ENCODE results near the gene LAMA2.

Gene LAMA2

DNA sequence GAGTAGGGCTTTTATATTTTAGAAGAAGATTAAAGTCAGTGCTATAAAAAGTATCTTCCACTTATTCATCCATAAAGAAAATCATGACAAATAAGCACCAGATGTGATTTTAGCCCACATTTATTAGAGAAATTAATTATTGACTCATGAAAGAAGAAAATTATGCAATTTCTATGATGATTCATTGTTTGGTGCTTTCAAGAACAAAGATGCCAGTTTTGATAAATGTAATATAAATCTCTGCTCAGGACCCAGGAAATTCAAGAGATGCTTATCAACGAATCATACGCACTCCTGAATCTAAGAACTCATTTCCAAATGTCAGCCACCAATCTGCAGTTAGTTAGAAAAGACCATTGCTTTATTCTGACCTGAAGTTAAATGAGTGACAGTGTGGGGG lies 615.6 kb downstream of the LAMA2 start:
- DNase-seq: no peak

DNA sequence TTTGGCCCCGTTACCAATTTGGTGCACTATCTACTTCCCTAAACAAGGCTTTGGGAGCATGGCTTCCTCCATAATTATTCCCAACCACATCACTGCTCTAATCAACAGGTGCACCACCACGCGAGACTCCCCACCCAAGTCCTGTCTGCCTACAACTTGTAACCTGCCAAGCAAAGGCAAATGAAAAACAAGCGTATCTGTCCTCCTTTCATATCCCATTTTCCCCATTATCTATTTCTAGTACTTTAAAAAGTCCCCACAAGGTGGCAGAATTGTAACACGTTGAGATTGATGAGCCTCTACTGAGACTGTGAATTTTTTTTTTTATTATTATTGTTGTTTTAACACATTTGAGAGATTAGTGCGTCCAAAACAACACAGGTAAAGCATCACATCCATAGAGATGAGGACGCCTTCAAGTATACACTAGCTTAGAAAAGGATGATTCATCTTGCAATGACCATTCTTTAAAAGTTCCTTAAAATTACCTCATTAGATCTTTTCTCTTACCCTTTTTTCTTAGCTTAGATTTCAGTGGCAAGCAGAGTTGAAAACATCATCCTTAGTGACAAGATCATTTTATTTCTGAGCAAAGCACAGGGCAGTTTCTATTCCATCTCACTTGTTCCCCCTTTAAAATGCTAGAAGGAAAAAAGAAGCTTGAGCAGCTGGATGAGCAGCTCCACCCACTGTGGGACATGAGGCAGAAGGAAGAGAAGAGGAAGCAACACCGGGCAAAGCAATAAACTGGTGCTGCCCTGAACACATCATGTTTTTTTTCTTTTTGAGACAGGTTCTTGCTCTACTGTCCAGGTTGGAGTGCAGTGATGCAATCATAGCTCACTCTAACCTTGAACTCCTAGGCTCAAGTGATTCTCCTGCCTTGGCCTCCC lies 616.3 kb downstream of the LAMA2 start:
- DNase-seq: peak; percentile 49

DNA sequence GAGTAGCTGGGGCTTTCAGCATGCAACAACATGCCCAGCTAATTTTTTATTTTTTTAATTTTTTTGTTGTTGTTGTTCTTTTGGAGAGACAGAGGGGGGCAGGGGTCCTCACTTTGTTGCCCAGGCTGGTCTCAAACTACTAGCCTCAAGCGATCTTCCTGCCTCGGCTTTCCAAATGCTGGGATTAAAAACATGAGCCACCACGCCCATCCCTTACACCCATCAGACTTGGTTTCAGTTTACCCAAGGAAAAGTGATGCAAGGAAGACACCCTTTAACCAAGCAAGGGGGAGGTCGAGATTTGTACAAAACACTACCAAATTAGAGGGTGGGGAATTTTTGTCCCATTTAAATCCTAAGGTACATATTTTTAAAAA lies 616.9 kb downstream of the LAMA2 start:
- DNase-seq: no peak

DNA sequence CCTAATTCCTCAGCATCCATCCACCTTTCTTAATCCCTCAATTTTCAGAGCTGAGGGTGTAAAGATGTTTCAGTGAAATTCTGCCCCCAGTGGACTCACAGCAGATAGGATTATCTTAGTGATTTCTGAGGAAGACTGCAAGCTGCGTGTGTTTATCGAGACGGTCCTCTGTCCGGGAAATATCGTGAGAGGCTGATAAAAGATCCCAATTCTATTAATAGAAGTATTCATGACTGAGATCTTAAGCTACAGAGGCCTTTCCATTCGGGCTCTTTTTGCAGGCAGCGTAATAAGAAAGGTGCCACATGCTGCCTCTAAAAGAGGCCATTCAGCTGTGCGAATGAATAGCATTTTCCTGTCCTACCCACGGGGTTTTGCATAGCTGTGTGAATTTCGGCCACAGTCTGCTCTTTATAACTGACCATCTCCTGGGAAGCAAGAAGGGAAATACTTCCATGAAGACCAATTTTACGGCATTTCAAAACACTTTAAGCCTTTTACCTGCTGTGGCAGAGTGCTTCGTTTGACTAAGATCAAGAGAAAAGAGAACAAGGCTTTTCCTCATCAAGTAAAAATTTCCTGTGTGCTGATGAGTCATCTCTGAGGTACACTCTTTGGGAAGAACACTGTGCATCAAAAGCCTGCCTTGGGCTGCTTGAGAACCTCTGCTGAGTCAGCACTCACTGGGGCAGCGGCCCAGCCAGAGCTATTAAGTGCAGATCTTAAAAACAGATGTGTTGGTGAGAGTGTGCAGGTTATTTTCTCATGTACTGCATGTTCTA lies 618.2 kb downstream of the LAMA2 start:
- no peak for DNase-seq

DNA sequence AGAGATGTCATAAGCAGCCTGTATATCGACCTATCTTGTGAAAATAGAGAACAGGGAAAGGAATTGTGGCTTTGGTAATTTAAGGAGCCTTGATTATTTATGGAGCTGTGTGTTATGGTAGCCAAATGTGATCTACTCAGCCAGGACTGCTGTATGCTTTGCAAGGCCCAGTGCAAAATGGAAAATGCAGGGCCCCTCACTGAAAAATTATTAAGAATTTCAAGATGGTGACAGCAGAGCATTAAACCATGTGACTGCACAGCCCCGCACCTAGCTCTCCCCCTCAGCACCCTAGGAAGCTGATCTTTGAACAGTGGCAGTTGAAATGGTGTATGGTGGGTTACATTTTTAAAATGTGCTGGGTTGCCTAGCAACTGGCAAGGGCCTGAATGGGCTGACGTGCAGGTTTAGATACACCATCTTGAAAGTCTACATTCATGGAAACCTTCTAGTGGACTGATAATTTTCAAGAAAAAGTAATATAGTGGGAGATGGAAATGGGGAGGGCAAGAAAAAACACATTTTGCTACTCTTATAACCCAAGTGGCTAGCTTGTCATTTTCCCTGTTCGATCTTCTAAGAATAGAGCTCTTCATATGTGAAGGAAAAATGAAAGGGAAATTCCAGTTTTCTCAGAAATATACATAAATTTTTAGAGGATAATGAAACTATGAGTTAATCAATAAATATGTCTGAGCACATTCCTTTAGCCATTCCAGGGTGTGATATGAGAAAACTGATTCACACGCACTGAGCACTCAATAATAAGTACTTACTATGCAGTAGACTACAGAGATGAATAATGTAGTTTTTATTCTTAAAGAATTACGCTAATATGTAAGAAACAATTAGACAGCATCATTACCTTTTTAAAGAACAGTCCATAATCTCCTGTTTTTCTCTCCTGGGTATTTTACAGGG lies 619.1 kb downstream of the LAMA2 start:
- no peak for DNase-seq

DNA sequence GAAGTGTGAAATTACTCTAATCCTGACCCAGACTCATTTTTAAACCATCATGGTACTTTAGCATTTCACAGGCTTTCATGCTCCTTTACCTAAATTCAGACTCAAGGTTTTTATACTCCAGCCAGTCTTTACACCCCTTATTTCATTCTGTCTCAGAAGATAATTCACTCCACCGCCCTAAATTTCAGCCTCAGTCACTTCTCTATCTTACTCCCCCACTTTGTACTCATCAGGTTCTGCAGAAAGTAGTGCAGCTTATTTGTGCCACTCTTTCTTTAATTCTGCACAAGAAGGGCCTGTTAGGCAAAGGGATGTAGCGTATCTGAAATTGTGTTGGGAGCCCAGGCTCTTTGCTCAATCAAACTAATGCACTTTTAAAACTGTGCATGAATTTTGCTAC lies 621.5 kb downstream of the LAMA2 start:
- DNase-seq: no peak

DNA sequence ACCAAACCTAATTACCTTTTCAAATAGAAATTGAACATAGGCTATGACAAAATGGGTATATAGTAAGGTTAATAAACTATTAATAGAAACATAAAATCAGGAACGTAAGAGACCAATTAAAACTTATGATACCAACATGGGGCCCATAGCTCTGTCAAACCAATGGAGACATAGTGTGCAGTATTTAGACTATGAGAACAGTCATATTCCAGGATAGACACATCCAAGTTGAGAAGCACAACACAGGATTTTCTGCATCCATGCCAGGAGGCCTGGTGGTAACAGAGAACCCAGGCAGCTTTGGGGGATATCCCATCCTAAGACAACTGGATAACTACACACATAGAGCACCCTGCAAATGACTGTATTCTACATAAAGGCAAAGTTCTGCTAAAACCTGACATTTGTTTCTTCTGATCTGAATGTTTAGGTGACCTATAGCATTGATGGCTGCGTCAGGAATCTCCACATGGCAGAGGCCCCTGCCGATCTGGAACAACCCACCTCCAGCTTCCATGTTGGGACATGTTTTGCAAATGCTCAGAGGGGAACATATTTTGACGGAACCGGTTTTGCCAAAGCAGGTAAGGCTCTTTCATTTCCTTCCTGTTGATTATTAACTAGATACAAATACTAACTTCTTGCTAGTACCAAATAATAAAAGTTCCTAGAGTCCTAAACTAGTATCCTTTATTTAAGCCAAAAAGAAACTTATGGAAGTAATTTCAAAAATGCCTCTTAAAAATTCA lies 624.3 kb downstream of the LAMA2 start:
- DNase-seq: no peak

DNA sequence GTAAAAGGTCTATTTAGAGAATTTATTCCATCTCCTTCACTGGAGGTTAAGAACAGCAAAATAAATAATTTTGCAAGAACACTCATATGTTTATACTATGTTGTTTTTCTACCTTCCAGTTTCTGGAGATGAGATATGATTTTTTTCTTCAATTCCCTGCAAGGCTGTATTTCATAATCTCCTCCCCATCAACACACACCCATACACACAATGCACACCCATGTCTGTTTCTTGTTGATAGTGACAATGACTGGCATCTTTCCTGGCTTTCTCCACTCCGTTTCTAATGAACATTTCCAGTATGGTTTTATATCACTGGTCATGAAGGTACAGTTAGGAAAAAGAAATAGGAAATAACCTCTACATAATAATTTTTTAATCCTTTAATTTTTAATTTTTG lies 624.9 kb downstream of the LAMA2 start:
- no peak for DNase-seq

DNA sequence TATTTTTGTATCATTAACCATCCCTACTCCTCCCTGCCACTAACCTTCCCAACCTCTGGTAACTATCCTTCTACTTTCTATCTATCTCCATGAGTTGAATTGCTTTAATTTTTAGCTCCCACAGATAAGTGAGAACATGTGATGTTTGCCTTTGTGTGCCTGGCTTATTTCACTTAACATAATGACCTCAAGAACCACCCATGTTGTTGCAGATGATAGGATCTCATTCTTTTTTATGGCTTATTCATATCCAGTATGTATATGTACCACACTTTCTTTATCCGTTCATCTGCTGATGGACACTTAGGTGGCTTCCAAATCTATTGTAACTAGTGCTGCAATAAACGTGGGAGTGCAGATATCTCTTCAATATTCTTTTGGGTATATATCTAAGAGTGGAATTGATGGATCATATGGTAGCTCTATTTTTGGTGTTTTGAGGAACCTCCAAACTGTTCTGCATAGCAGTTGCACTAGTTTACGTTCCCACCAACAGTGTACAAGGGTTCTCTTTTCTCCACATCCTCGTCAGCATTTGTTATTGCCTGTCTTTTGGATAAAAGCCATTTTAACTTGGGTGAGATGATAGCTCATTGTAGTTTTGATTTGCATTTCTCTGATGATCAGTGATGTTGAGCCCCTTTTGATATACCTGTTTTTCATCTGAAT lies 625.7 kb downstream of the LAMA2 start:
- DNase-seq: no peak

DNA sequence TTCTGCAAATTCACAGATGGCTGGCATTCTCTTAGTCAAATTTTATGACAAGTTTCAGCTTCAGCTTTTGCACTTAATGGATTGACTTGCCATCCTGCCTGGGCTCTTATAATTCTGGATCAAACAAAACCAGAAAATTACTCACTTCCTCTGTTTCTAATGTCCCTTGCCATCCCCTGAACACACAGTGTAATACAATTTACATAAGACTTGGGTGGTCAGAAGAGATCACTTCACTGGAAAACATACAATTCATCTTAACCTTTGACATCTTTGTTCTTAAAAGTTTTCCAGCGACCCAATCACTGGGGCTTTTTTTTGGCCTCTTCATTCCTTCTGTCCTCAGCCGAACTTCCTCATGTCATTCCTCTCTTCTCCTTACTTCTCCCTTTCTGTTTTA lies 628.0 kb downstream of the LAMA2 start:
- DNase-seq: no peak

DNA sequence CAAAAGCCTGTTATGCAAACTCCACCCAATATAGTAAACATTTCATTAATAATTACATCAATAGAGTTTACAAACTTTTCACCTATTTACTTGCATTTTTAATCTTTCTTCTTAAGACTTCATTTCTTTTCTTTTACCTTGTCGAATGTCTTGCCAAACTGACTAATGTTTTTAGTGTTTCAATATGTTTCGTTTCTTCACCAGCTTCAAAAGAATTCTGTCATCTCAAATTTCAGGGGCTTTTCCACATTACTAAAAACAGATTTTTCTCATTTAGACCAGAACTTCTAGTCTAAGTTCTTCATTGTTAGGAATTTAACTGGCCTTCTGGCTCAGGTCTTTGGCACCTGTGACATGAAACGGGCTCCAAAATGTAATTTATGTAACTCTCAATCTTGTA lies 630.5 kb downstream of the LAMA2 start:
- DNase-seq: no peak

DNA sequence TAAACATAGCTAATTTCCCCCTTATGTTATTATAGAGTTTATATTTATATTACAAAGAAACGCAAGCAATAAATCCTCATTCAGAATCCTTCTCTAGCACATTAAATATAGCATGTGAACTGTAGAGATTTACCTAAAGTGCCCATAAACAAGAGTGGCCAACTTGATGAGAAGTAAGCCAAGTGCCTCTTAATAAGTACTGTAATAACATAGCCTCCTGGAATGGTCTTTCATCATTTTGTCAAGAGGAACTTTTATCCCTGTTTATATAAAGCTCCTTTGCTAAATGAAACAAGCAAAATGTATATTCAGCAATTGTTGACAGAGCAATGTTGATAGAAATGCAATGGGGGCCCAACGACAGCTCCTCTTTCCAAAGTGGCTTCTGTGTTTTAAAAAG lies 632.1 kb downstream of the LAMA2 start:
- DNase-seq: no peak

DNA sequence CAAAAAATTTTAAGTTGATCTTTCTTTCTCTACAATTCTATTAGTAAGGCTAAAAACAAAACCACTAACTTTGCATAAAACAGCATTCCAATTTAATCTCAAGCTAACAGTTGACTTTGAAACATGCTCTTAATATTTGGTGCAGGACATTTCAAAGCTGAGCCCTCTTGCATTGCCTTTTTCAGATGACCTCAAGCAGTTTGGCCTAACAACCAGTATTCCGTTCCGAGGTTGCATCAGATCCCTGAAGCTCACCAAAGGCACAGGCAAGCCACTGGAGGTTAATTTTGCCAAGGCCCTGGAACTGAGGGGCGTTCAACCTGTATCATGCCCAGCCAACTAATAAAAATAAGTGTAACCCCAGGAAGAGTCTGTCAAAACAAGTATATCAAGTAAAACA lies 633.1 kb downstream of the LAMA2 start:
- DNase-seq: no peak

DNA sequence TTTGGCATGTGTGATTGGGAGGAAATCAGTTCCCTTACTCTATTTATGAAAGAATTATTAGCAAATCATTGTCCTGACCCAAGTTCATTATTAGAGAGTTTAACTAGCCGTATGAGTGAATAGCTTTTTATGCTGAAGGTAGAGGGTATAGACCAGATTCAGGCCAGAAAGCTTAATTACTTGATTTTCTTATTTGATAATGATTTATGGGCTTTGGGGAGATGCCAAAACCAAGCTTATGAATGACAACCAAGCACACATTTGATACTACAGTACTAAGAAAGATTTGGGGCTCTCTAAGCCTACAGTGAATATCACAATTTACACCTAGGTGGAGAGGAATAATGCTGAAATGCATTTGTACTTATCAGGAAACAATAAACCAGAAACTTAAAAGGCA lies 633.8 kb downstream of the LAMA2 start:
- no peak for DNase-seq

DNA sequence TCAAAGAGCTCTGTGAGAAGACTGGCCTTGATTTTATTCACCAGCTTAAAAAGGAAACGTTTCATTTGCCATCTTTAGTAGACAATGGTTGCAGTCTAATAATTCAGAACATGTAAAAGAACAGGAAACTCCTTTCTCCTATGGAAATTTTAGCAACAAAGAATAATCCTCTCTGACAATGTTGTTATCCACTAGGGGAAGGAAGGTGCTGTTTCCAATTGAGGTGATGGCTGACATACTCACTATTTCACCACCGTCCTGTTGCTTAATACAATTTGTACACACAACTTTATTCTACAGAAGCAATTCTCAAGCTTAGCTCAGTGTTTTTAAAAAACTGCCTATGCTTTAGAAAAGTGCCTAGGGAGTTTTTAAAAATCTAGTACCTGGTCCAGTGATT lies 634.4 kb downstream of the LAMA2 start:
- no peak for DNase-seq

DNA sequence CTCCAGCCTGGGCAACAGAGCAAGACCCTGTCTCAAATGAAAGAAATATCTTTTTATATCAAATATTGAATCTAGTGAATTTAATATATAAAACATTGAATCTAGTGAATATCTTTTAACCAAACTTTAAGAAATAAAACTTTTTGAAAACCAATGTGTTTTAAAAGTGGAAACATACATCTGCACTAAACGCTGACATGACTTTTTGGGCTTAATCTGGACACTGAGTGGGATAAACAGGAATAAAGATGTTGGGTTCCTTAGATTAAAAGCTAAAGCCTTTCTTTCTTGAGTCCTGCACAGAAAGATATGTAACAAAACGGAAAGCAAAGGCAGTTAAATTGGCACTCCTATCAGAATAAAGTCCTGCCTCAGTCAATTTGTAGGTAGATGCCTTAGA lies 636.8 kb downstream of the LAMA2 start:
- no peak for DNase-seq

DNA sequence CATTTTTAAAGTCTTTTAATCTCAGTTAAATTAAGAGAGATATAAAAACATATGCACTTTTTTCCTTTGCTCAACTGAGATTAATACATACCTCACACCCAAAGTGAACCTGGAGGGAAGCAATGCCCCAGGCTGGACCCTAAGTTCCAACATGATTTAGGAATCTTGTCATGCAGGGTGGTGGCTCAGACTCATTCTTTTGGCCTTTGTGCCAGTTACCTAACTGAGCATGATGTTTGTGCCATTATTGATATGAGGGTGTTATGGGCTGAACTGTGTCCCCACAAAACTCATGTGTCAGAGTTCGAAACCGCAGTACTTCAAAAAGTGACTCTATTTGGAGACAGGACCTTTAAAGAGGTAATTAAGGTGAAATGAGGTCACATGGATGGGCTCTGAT lies 639.0 kb downstream of the LAMA2 start:
- DNase-seq: no peak

DNA sequence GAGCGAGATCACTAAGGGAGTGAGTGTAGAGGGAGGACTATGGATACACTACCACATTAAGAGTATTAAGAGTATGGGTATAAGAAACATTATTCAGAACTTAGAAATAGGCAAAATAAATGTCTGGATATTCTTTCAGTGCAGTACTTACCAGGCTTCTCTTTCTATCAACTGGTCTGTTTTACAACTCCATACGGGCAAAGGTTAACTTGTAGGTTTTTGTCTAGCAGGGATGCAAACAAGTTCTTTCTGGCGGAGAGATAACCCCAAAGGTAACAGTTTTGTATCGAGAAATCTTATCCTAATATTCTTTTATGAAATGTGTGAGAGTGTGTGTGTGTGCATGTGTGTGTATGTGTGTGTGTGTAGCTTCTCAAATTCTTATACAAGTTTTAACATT lies 640.9 kb downstream of the LAMA2 start:
- no peak for DNase-seq

DNA sequence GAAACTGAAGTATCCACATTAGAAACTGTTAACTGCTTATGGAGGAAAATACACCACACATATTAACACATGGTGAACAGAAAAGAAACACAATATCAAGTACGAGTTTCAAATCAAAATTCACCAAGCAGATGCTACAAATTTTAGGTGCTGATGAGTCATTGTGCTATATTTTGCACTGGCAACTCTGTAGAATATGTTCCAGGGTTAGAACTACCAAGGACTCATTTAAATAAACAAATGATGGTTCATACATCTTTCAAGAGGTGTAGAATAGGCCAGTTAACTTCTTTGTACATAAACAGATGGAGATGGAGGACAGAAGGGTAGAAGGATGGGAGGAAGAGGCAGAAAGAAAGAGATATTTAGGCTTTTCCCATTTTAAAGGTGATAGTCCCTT lies 642.1 kb downstream of the LAMA2 start:
- DNase-seq: no peak

DNA sequence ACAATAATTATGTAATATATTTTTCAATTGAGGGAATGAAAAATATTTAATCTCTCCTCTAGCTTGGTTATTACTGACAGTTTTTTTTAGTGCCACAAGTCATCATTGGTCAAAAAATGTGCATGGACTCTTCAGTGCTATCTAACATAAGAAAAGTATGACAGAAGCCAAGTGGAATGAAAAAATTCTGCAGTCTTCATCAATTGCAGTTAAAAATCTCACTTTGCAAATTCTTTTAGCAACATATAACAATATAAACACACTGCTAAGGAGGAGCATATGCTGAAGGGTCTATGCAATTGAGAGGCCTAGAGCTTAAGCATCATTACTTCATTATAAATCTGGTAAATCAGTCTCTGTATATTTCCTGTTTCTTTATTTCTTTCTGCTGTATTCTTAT lies 652.0 kb downstream of the LAMA2 start:
- no peak for DNase-seq

DNA sequence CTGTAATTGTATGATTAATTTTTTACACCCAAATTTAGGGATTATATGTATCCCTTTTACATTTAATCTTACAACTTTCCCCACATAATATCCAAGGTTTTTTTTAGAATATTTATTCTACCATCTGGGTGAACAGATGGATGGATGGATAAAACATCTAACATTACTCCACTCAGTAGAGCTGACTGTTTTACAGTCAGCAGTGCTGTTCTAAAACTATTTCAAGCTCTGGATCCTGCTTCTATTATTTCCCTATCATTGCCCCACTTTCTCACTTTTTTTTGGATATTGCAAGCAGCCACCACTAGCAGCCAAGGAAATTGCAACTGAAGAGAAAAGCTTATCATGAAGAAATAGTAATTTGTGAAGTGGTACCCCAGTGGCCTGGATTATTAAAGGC lies 653.3 kb downstream of the LAMA2 start:
- DNase-seq: no peak

DNA sequence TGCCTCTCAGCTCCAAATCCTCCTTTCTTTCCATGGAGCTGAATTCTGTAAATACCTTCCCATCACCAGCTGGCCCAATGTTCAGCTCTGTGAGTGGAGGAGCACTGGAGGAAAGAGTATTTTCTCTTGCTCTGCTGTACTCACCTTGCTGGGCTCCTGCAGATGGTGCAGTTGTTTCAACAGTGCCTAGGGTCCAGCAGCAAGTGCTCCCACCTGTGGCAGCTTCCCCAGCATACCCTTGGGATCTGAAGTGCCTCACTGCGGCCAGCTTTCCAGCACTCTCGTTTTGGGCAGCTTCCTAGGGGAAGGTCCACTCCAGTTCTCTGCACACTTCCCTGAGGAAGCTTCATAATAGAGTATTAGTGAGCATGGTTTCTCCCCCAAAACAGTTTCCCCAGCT lies 656.1 kb downstream of the LAMA2 start:
- no peak for DNase-seq

Data from central memory CD4-positive, alpha-beta T cell (primary cell).